ENCODE results near the gene MOB4.

Gene MOB4

DNA sequence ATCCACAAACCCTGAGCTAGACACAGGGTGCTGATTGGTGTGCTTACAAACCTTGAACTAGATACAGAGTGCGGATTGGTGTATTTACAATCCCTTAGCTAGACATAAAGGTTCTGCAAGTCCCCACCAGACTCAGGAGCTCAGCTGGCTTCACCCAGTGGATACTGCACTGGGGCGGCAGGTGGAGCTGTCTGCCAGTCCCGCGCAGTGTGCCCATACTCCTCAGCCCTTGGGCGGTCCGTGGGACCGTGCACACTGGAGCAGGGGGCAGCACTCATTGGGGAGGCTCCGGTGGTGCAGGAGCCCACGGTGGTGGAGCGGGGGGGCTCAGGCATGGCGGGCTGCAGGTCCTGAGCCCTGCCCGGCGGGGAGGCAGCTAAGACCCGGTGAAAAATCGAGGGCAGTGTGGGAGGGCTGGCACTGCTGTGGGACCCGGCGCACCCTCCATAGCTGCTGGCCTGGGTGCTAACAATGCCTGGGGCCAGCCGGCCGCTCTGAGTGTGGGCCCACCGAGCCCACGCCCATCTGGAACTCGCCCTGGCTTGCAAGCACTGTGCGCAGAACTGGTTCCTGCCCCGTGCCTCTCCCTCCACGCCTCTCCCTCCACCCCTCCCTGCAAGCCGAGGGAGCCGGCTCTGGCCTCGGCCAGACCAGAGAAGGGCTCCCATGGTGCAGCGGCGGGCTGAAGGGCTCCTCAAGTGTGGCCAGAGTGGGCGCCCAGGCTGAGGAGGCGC lies 75.6 kb downstream of the MOB4 start:
- no peak for DNase-seq (ENCODE audit: low read depth)

GRCh38 chr2:197596766-197597165 lies 80.9 kb downstream of the MOB4 start:
- DNase-seq (ENCODE audit: low read depth) = no peak

GRCh38 chr2:197597166-197597565 lies 81.3 kb downstream of the MOB4 start:
- no peak for DNase-seq (ENCODE audit: low read depth)

DNA sequence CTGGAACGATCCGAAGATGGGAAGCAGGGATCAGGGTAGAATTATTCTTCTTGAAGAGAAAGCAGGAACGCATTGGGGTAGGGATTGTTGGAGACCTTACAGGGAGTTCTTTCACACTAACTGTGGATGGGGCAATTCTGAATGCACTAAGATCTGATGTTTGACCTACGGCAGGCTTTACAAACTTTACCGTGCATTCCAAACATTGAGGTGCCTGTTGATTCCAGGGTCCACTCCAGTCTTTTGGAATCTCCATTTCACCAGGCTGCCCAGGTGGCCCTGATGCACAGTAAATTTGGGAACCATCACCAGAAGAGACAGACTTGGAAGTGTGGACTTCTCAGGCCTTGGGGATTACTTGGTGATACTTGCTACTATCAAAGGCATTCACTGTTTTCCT lies 82.6 kb downstream of the MOB4 start:
- no peak for DNase-seq (ENCODE audit: low read depth)

DNA sequence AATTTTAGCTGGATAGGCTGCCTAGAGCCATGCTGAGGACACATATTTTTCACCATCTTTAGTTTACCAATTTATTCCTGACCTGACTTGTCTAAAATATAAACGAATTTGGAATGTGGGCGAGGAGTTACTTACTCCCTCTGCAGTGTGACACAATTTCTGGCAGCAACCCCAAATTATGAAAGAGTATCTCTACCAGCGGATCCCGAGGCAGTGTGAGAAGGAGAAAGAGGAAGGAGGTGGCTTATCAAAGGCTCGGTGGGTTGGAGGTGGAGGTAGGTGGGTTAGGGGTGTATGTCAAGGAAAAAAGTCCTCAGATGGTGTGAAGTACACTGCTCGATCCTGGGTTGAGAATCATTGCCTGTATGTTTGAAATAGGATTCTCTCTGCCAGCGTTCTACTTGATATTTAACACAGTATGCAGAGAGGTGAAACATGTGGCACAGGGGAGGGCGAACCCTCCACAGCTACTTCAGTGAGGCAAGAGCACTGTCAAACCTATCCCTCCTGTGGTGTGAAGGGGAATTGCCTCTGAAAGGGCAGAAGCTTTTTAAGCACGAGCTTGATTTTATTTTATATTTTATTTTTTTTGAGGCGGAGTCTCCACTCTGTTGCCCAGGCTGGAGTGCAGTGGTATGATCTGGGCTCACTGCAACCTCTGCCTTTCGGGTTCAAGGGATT lies 83.6 kb downstream of the MOB4 start:
- no peak for DNase-seq (ENCODE audit: low read depth)

DNA sequence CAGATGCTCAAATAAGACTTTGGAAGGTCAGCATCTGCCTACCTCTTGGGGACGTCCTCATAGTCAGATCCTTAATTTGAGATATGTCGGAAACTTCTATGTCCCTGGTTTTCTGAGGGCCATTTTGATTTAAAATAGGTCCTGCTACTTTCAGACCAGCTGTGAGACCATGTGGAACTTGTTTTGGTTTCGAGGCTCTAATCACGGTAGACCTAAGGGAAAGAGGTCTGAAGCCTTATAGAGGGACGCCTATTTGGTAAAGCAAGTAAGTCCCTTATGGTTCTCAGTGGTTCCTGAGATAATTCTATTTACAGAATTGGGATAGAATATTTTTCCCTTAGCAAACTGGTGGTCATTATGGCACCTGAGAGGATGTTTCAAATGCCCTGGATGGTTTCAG lies 84.4 kb downstream of the MOB4 start:
- no peak for DNase-seq (ENCODE audit: low read depth)

DNA sequence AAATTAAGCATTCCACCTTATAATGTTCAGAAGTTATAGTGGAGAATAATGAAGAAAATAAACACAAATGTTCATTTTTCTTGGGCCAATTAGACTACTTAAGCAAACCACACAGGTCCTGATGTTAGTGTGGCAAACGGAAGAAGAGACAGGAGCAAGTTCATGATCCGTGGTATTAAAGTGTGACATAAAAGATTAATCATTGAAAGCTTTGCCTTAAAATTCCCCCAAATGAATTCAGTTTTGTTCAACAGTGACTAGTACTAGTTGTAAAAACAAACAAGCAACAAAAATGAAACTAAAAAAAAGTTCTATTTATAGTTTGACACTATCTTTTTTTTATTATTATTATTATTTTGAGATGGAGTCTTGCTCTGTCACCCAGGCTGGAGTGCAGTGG lies 85.9 kb downstream of the MOB4 start:
- no peak for DNase-seq (ENCODE audit: low read depth)
